GM23248 (cell line): ENCODE results near the gene PLD4. TPM values are rescaled to one million over a fixed set of nuclear protein-coding genes. Genes with fewer than 3 reads are reported as not detected.
A peak's percentile ranks its signal among the peaks of the same experiment; 100 is the strongest.

Experiments
- DNase-seq: peaks from one replicate; pipeline ENCODE4 v3.0.0-alpha.2; 2015
- H2AFZ ChIP-seq: fragments of 200-600 bp; sonication (generic); 2 replicates; pipeline ENCODE4 v1.6.1; 2016; ENCODE audit warnings: antibody characterized with exemption
- H3F3A ChIP-seq: fragments of 200-600 bp; sonication (generic); 2 replicates; pipeline ENCODE4 v1.6.1; 2016; ENCODE audit warnings: mild to moderate bottlenecking, antibody characterized with exemption, mixed run types; ENCODE audit not compliant: insufficient read depth
- H3K27ac ChIP-seq: fragments of 200-600 bp; sonication (generic); 2 replicates; pipeline ENCODE4 v1.5.1; 2016; ENCODE audit warnings: mild to moderate bottlenecking
- H3K27me3 ChIP-seq: fragments of 200-600 bp; sonication (generic); replicated peaks from 2 replicates; pipeline ENCODE4 v1.6.1; 2016; ENCODE audit warnings: mild to moderate bottlenecking; ENCODE audit not compliant: insufficient read depth
- H3K36me3 ChIP-seq: fragments of 200-600 bp; sonication (generic); 2 replicates; pipeline ENCODE4 v1.6.1; 2016; ENCODE audit warnings: low read depth, mild to moderate bottlenecking
- H3K4me1 ChIP-seq: fragments of 200-600 bp; sonication (generic); 2 replicates; pipeline ENCODE4 v1.6.1; 2016; ENCODE audit warnings: mild to moderate bottlenecking; ENCODE audit not compliant: insufficient read depth
- H3K4me2 ChIP-seq: fragments of 200-600 bp; sonication (generic); one replicate; pipeline ENCODE4 v1.6.1; 2016; ENCODE audit warnings: mild to moderate bottlenecking; ENCODE audit not compliant: unreplicated experiment
- H3K4me3 ChIP-seq: fragments of 200-600 bp; sonication (generic); 2 replicates; pipeline ENCODE4 v1.5.1; 2016; ENCODE audit warnings: mild to moderate bottlenecking
- H3K79me2 ChIP-seq: fragments of 200-600 bp; sonication (generic); 2 replicates; pipeline ENCODE4 v1.6.1; 2016; ENCODE audit warnings: mild to moderate bottlenecking; ENCODE audit not compliant: insufficient read depth
- H3K9ac ChIP-seq: fragments of 200-600 bp; sonication (generic); 2 replicates; pipeline ENCODE4 v1.6.1; 2016; ENCODE audit warnings: mild to moderate bottlenecking
- H3K9me2 ChIP-seq: fragments of 200-600 bp; sonication (generic); 2 replicates; pipeline ENCODE4 v1.6.1; 2016; ENCODE audit warnings: mixed run types, mild to moderate bottlenecking, moderate library complexity; ENCODE audit not compliant: insufficient read depth
- H3K9me3 ChIP-seq: fragments of 200-600 bp; sonication (generic); one replicate; pipeline ENCODE4 v1.6.1; 2017; ENCODE audit warnings: low read depth
- H4K20me1 ChIP-seq: fragments of 200-600 bp; sonication (generic); 2 replicates; pipeline ENCODE4 v1.6.0; 2016; ENCODE audit not compliant: insufficient read depth
- EZH2 ChIP-seq: fragments of 200-600 bp; sonication (generic); IDR thresholded peaks from 2 replicates; pipeline ENCODE4 v1.6.1; 2018; ENCODE audit warnings: antibody characterized with exemption, mild to moderate bottlenecking; ENCODE audit not compliant: insufficient read depth, poor library complexity, severe bottlenecking
- EZH2phosphoT487 ChIP-seq: fragments of 200-600 bp; sonication (generic); IDR thresholded peaks from 2 replicates; pipeline ENCODE4 v1.6.1; 2018; ENCODE audit warnings: antibody characterized with exemption, moderate library complexity, mild to moderate bottlenecking, low read depth; ENCODE audit not compliant: insufficient read depth
- WGBS, 2 experiments: methylation state at CpG; one replicate each; pipeline ENCODE4 v1.1.6; 2015 to 2017; ENCODE audit warnings: low lambda C conversion rate in 2 of 2, low coverage in 1 of 2; ENCODE audit errors: missing lambda C conversion rate in 2 of 2; 5-methylcytosine and 5-hydroxymethylcytosine counted together
- in situ Hi-C: fragments of 300-500 bp; cut with MboI; formaldehyde crosslinking; loops from 2 replicates; pipeline ENCODE4 v1.15.0; 2020
- polyA plus RNA-seq: library from polyadenylated mRNA; unstranded; fragments of >200 nt; fragmentation: Nextera tagmentation; extraction: Ambion mirVana; gene quantifications from 2 replicates; pipeline ENCODE4 v1.2.1, GENCODE V29; 2016
- total RNA-seq: library from RNA; depleted of rRNA; stranded (reverse); fragments of >200 nt; shearing (Covaris generic); gene quantifications from 2 replicates; pipeline ENCODE4 v1.2.3, GENCODE V29; 2014

PLD4 gene
- total and polyA plus RNA-seq, 2 experiments from 2014 or later = not detected

GRCh38 chr14:104877066-104877805 is 47.4 kb upstream of the PLD4 start:
- no peak overlapping the region for H3K4me3 ChIP-seq
- in situ Hi-C loops = no loop called here

GRCh38 chr14:104877806-104878550 is 46.7 kb upstream of the PLD4 start:
- Histone ChIP-seq H3K79me2 (peaks cover 28% of the 10 kb centered on the region), H3K27me3 (no peaks in the 10 kb centered on the region), H3K36me3 (no peaks in the 10 kb centered on the region), H3K4me1 (peaks cover under 1% of the 10 kb centered on the region), H4K20me1 (no peaks in the 10 kb centered on the region), H3K27ac (no peak overlapping the region), H3K9me3 (no peaks in the 10 kb centered on the region), H3K4me3 (no peak overlapping the region), H3F3A (no peaks in the 10 kb centered on the region), H3K9ac (no peak overlapping the region), H2AFZ (no peak overlapping the region), H3K9me2 (no peaks in the 10 kb centered on the region), H3K4me2 (no peak overlapping the region)
- in situ Hi-C loops = no loop called here
- peak; percentile 0 for DNase-seq
- 79% methylated on average over 24 to 30 of the region's 30 CpGs for WGBS, 2 experiments
- no peak for TF ChIP-seq EZH2
- TF ChIP-seq EZH2phosphoT487 = no peak

More at GRCh38 chr14:104877066-104877805, 47.4 kb upstream of the PLD4 start:
- Histone ChIP-seq H3K9me2 (no peaks in the 10 kb centered on the region), H3K27ac (no peak overlapping the region), H3K4me2 (no peak overlapping the region), H3F3A (no peaks in the 10 kb centered on the region), H3K9me3 (no peaks in the 10 kb centered on the region), H4K20me1 (no peaks in the 10 kb centered on the region), H2AFZ (no peak overlapping the region), H3K27me3 (no peaks in the 10 kb centered on the region), H3K9ac (no peak overlapping the region), H3K36me3 (no peaks in the 10 kb centered on the region), H3K4me1 (peaks cover 8% of the 10 kb centered on the region), H3K79me2 (peaks cover 31% of the 10 kb centered on the region)
- no peak for DNase-seq
- 81 to 87% methylated on average over 13 to 14 of the region's 14 CpGs for WGBS, 2 experiments
- no peak for TF ChIP-seq EZH2

- in situ Hi-C loops = no loop called here
- H3K27me3 ChIP-seq = no peaks in the 10 kb centered on the region
- no peak overlapping the region for H3K9ac ChIP-seq
- no peak overlapping the region for H2AFZ ChIP-seq
- no peak for TF ChIP-seq EZH2phosphoT487
- no peak for TF ChIP-seq EZH2
- H3K9me3 ChIP-seq = no peaks in the 10 kb centered on the region
- no peaks in the 10 kb centered on the region for H4K20me1 ChIP-seq
- H3K9me2 ChIP-seq = no peaks in the 10 kb centered on the region
- H3K36me3 ChIP-seq = no peaks in the 10 kb centered on the region
- H3K4me3 ChIP-seq = no peak overlapping the region
- no peaks in the 10 kb centered on the region for H3F3A ChIP-seq
- H3K27ac ChIP-seq = no peak overlapping the region
- WGBS, 2 experiments = 95 to 97% methylated on average over 14 of the region's 14 CpGs
- no peaks in the 10 kb centered on the region for H3K4me1 ChIP-seq
- DNase-seq = no peak
- no peak overlapping the region for H3K4me2 ChIP-seq
- H3K79me2 ChIP-seq = peaks cover 22% of the 10 kb centered on the region
Observed at GRCh38 chr14:104878582-104878981, 46.1 kb upstream of the PLD4 start.

GRCh38 chr14:104879201-104879982 is 45.3 kb upstream of the PLD4 start:
- Histone ChIP-seq H3F3A (no peaks in the 10 kb centered on the region), H3K36me3 (no peaks in the 10 kb centered on the region), H3K9me2 (no peaks in the 10 kb centered on the region), H3K9me3 (no peaks in the 10 kb centered on the region), H3K4me3 (no peak overlapping the region), H3K4me1 (no peaks in the 10 kb centered on the region), H2AFZ (no peak overlapping the region), H4K20me1 (no peaks in the 10 kb centered on the region), H3K79me2 (peaks cover 15% of the 10 kb centered on the region), H3K9ac (no peak overlapping the region), H3K27me3 (no peaks in the 10 kb centered on the region), H3K27ac (no peak overlapping the region), H3K4me2 (no peak overlapping the region)
- in situ Hi-C loops = no loop called here
- 86 to 90% methylated on average over 29 of the region's 29 CpGs for WGBS, 2 experiments
- no peak for TF ChIP-seq EZH2
- no peak for TF ChIP-seq EZH2phosphoT487
- no peak for DNase-seq
